Measurements from ENCODE around the gene KIF3A.

KIF3A gene

GRCh38 chr5:132659598-132660493 is 77.5 kb downstream of the KIF3A start:
- DNase-seq, result no peak

- DNase-seq, result no peak
Measured at GRCh38 chr5:132658381-132659302, 78.7 kb downstream of the KIF3A start.

DNA sequence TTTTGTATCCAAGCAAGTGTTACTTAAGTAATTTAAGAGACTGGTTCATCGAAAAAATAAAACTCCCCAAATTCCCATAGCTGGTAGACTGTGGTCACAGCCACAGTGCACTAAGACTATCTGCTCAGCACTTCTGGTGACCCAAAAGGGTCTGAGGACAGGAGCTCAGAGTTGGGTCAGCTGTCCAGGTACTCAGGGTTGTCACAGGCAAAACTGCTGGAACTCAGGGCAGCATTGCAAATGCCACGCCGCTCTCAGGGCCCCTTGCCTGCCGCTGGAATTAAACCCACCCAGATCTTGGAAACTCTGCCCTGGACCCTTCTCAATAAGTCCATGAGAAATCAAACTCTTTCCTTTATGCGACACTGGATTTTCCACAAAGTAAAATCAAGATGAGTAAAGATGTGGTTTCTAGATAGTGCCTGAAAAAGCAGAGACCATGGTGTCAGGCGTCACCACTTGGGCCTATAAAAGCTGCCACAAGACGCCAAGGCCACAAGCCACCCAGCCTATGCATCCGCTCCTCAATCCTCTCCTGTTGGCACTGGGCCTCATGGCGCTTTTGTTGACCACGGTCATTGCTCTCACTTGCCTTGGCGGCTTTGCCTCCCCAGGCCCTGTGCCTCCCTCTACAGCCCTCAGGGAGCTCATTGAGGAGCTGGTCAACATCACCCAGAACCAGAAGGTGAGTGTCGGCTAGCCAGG is 79.5 kb downstream of the KIF3A start, which contains the start of gene IL13:
IL13 (plus strand) TSS at position 498 of the 705 bp plus-strand sequence; CDS start at position 512, 14 bp downstream.
- DNase-seq, result no peak

- no peak for DNase-seq
Measured at GRCh38 chr5:132656774-132657355, 80.5 kb downstream of the KIF3A start.

DNA sequence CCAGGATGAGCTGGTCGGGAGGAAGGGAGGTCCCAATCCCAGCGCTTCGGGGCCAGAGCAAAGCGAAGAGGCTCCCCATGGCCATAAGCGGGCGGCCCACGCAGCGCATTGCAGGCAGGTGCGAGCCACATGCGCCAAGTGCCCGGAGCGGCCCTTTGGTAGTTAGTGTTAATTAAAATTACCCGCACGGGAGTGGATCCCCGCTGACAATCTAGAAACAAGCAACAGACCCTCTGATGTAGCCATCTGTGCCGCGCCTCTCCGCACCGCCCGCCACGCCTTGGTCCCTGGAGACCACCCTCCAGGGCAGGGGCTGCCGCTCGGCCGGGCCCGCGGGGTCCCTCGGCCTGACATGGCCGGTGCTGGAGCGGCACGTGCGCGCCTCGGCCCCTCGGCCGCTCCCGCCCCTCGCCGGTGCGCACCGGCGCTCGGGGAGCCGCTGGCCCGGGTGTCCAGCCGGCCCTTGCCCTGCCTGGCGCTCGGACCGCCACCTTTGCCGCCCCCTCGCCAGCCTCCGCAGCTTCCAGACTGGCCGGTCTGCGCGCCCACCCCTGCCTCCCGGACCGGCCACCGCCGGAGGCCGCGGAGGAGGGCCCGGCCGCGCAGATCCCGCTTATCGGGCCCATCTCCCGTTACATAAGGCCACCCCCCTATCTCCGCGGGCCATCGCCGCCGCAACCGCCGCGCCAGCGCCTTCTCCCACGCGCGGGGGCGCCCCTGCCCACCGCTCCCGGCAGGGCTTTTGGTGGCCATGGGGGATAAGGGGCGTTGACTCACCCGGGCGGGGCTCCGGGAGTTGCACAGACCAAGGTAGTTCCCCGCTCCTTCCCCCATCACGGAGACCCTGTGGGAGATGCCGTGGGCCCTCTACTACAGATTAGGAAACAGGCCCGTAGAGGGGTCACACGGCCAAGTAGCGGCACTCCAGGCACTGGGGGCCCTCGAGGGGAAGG is 81.2 kb downstream of the KIF3A start:
- DNase-seq, result peak; percentile 43

- DNase-seq, result no peak
Measured at GRCh38 chr5:132653716-132654115, 83.6 kb downstream of the KIF3A start.

DNA sequence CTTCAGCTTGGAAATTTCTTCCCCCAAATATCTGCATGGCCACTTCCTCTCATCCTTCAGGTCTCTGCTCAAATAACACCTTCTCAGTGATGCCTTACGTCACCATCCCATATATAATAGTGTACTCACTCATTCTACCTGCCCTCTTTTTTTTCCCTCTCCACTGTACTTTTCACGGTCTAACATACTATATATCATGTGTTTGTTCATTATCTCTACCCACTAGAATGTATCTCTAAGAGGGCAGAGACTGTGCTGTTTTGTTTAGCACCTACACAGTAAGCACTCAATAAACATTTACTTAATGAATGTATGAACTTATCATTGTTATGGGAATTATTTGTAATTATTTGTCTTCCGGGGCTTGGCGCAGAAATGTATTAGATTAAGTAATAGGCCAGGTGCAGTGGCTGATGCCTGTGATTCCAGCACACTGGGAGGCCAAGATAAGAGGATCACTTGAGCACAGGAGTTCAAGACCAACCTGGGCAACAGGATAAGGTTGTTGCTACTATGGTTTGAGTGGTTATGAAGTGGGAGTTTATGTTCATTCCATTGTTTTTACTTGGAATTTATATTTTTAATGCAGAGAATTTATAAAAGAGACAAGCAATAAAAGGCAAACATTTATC is 85.4 kb downstream of the KIF3A start:
- no peak for DNase-seq

GRCh38 chr5:132648355-132648754 is 89.0 kb downstream of the KIF3A start:
- no peak for DNase-seq

- no peak for DNase-seq
Measured at GRCh38 chr5:132647473-132647872, 89.9 kb downstream of the KIF3A start.

GRCh38 chr5:132646583-132647266 is 90.6 kb downstream of the KIF3A start:
- no peak for DNase-seq

DNA sequence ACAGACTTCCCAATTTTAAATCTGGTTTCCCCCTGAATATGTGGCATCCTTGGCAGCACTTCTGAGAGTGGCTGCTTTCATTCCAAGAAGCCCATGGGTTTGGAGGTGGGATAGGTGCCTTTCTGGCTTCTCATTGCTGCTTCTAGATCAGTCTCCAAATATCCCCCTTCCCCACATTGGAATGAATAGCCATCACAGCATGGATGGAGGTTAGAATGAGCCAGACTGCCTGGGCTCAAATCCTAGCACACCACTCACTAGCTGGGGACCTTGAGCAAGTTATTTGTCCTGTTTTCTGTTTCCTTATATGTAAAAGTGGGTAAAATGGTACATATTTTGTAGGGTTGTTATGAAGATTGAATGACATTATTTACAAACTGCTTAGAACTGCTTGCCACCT is 93.2 kb downstream of the KIF3A start:
- DNase-seq, result no peak
